HG03039 (cell line): Measurements from ENCODE around the gene DDR2.

Experiments used
- ATAC-seq: cut with Tn5 transposase; IDR thresholded peaks from one replicate; pipeline ENCODE4 v1.9.1; 2021; ENCODE audit warnings: mild to moderate bottlenecking, moderate library complexity; ENCODE audit not compliant: unreplicated experiment

Gene DDR2

GRCh38 chr1:162694911-162695310 is 62.6 kb downstream of the DDR2 start:
- ATAC-seq = no peak

- no peak for ATAC-seq
Observed at GRCh38 chr1:162695687-162696086, 63.4 kb downstream of the DDR2 start.

- no peak for ATAC-seq
Observed at GRCh38 chr1:162696286-162696862, 64.1 kb downstream of the DDR2 start.

GRCh38 chr1:162697140-162697895 is 65.1 kb downstream of the DDR2 start:
- ATAC-seq = no peak

- ATAC-seq = no peak
Observed at GRCh38 chr1:162699366-162699765, 67.1 kb downstream of the DDR2 start.

GRCh38 chr1:162700131-162700530 is 67.9 kb downstream of the DDR2 start:
- ATAC-seq = no peak

GRCh38 chr1:162701286-162701685 is 69.0 kb downstream of the DDR2 start:
- no peak for ATAC-seq

GRCh38 chr1:162702628-162703027 is 70.4 kb downstream of the DDR2 start:
- ATAC-seq = no peak

- ATAC-seq = no peak
Observed at GRCh38 chr1:162703708-162704107, 71.4 kb downstream of the DDR2 start.

- ATAC-seq = no peak
Observed at GRCh38 chr1:162704673-162705424, 72.6 kb downstream of the DDR2 start.

GRCh38 chr1:162706003-162706402 is 73.7 kb downstream of the DDR2 start:
- ATAC-seq = no peak

- ATAC-seq = no peak
Observed at GRCh38 chr1:162706606-162707005, 74.3 kb downstream of the DDR2 start.

GRCh38 chr1:162708286-162708685 is 76.0 kb downstream of the DDR2 start:
- ATAC-seq = no peak

- no peak for ATAC-seq
Observed at GRCh38 chr1:162709132-162709860, 77.0 kb downstream of the DDR2 start.

- no peak for ATAC-seq
Observed at GRCh38 chr1:162709870-162710269, 77.6 kb downstream of the DDR2 start.

GRCh38 chr1:162710345-162710744 is 78.1 kb downstream of the DDR2 start:
- no peak for ATAC-seq

GRCh38 chr1:162710780-162711465 is 78.7 kb downstream of the DDR2 start:
- ATAC-seq = no peak

- no peak for ATAC-seq
Observed at GRCh38 chr1:162712317-162713029, 80.2 kb downstream of the DDR2 start.

GRCh38 chr1:162716123-162716522 is 83.9 kb downstream of the DDR2 start:
- ATAC-seq = no peak

GRCh38 chr1:162716552-162716951 is 84.3 kb downstream of the DDR2 start:
- ATAC-seq = no peak
